GM21381 (cell line): ENCODE measurements around the gene FN3KRP.

ENCODE experiments used
- ATAC-seq: cut with Tn5 transposase; IDR thresholded peaks from one replicate; pipeline ENCODE4 v1.9.1; 2021; ENCODE audit warnings: mild to moderate bottlenecking, moderate library complexity; ENCODE audit not compliant: unreplicated experiment

FN3KRP gene

DNA sequence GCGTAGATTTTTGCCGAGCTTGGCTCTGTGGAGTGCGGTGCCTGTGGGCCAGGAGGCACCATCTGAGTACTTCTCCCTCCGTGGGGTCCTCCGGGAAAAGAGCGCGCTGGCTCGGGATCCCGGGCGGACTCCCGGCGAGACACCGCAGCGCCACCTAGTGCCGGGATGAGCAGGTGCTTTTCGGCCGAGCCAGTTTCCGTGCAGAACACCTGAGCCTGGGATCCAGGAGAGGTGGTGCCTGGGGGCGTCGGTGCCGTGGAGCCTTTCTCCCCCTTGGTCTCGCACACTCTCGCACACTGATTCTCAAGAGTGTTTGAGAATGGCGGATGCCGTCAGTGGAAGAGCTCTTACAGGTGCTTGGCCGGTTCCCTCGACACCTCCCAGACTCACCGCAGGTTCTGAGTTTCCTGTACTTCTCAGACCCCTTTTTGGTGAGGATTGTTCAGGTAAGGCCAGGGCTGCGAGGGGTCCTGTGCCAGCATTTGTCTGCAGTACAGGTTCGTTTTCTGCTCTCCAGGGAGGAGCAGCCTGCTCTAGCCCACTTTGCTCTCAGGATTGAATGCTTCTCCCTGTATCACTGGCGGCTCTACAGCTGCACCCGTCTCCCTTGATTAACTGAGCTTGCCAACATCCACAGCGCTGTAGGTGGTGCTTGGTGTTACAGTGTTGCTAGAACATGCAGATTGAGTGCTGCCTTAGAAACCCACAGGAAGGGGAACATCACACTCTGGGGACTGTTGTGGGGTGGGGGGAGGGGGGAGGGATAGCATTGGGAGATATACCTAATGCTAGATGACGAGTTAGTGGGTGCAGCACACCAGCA lies 58.7 kb downstream of the FN3KRP start:
- ATAC-seq, result no peak

GRCh38 chr17:82776454-82776853 lies 59.9 kb downstream of the FN3KRP start:
- no peak for ATAC-seq
